ENCODE results near the gene ZNF829. TPM values are rescaled to one million over a fixed set of nuclear protein-coding genes. Genes with fewer than 3 reads are reported as not detected.

Gene ZNF829
- total RNA-seq, result 1 to 10 TPM; 2.5 to 5.4 (median 4.1) TPM

DNA sequence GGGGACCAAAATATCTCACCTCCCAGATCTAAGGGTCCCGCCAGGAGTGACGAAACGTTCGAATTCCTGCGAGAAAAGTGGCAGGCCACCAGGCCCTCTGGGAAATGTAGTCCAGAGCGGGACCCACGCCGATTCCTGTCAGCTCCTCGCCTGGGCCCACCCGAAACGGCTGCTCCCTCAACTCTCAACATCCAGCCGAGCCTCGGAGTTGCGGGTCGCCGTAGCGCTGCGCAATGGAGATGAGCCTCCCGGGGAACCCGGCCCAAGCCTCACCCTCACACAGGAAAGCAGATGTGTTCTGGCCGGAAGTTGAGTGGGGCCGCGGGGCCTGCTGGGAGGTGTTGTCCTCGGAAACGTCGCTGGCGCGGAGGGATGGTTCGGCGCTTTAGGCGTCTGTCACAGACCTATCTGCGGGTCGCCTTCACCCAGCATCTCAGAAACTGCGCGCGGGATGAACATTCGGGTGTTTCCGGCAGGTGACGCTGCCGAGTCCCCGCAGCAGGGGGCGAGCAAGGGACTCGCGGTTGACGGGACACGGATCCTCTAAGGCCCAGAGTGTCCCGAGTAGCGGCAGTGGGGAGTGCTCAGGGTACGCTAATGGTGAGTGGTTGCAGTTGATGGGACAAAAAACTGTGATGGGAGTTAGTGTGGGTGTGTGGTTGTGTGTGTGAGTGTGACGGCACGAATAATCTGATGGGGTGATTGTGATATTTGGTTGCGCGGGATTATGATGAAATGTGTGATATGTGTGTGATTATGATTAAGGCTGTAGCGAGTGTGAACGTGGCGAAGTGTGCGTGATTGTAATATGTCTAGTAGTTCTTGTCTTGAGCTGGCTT, at the start of gene ZNF829, which contains the start of gene ZNF568:
Gene ZNF829, minus strand, starts transcription at position 300 of the 839 bp plus-strand sequence. CDS start 1,124 bp downstream, outside the sequence.
Gene ZNF568, plus strand, starts transcription at position 341 of the 839 bp plus-strand sequence. CDS start 6,439 bp downstream, outside the sequence.
- intact Hi-C loops (cut with DNase I), result loop anchor here (5.0 to 10.0 kb wide), 2 partner anchors 64 to 141 kb away; partner anchors contain the start of genes ZNF345 and ZNF850
- H3K4me3 ChIP-seq, result peak within 1 kb of the TSS; percentile 78 to 89 (median 86)
- peaks cover 12 to 21% (median 18%) of the 10 kb centered on the region in 4 donors for H3K4me1 ChIP-seq
- no peak for TF ChIP-seq POLR2A (IDR thresholded peaks at IDR 0.05; ENCODE audit: low read depth)
- TF ChIP-seq POLR2AphosphoS5 (IDR thresholded peaks at IDR 0.05), result peak; percentile 75 to 88
- TF ChIP-seq, protein P1, sequence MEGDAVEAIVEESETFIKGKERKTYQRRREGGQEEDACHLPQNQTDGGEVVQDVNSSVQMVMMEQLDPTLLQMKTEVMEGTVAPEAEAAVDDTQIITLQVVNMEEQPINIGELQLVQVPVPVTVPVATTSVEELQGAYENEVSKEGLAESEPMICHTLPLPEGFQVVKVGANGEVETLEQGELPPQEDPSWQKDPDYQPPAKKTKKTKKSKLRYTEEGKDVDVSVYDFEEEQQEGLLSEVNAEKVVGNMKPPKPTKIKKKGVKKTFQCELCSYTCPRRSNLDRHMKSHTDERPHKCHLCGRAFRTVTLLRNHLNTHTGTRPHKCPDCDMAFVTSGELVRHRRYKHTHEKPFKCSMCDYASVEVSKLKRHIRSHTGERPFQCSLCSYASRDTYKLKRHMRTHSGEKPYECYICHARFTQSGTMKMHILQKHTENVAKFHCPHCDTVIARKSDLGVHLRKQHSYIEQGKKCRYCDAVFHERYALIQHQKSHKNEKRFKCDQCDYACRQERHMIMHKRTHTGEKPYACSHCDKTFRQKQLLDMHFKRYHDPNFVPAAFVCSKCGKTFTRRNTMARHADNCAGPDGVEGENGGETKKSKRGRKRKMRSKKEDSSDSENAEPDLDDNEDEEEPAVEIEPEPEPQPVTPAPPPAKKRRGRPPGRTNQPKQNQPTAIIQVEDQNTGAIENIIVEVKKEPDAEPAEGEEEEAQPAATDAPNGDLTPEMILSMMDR (IDR thresholded peaks at IDR 0.05), result peak; percentile 57 to 68 (median 61)
- no peak for TF ChIP-seq EP300 (IDR thresholded peaks at IDR 0.05)
- under 1% methylated on average over 28 of the region's 57 CpGs for WGBS
- H3K27ac ChIP-seq (replicated peaks in 1 of 4), result peak within 1 kb of the TSS; percentile 91 to 97 (median 96)
- DNase-seq (ENCODE audit: extremely low spot score), result peak; percentile 98
- H3K36me3 ChIP-seq, result peaks cover 14 to 57% (median 37%) of the 10 kb centered on the region in 4 donors
- no peaks in the 10 kb centered on the region for H3K27me3 ChIP-seq
- peaks cover 0 to 6% (median 3%) of the 10 kb centered on the region in 4 donors for H3K9me3 ChIP-seq

DNA sequence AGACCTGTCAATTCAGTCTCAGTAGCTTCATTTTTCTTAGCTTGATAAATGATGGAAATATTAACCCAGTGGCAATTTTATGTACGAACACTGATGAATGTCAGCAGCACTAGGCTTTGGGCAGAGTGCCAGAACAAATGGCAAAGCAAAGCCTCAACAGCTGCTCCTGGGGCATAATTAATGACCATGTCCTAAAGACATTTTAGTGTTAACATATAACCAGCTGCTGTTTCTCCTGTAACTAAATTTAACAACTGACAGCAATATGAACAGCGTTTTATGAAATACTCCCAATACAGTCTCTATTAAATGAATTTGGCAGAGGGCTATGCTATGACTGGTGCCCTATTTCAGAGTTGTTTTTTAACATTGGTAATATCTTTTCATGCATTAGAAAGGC, 47.2 kb upstream of the ZNF829 start:
- WGBS, result 12% methylated on average over 2 of the region's 2 CpGs
- TF ChIP-seq POLR2AphosphoS5 (IDR thresholded peaks at IDR 0.05), result no peak
- TF ChIP-seq, protein P1 (IDR thresholded peaks at IDR 0.05), result no peak
- TF ChIP-seq POLR2A (IDR thresholded peaks at IDR 0.05; ENCODE audit: low read depth), result no peak

DNA sequence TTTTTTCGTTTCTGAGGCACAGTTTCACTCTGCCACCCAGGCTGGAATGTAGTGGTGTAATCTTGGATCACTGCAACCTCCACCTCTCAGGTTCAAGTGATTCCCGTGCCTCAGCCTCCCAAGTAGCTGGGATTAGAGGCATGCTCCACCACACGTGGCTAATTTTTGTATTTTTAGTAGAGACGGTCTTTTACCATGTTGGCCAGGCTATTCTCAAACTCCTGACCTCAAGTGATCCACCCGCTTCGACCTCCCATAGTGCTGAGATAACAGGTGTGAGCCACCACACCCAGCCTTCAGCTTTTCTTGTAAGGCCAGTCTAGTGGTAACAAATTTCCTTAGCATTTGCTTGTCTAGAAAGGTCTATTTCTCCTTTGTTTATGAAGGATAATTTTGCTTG, 46.3 kb upstream of the ZNF829 start:
- Histone ChIP-seq H3K9me3 (peaks cover 0 to 40% (median 9%) of the 10 kb centered on the region in 4 donors), H3K27me3 (no peaks in the 10 kb centered on the region), H3K4me1 (peaks cover 0 to 9% (median 0%) of the 10 kb centered on the region in 4 donors), H3K27ac (replicated peaks in 1 of 4) (no peak overlapping the region), H3K4me3 (no peak overlapping the region), H3K36me3 (peaks cover 0 to 5% (median 2%) of the 10 kb centered on the region in 4 donors)
- WGBS, result 92% methylated on average over 6 of the region's 6 CpGs
- intact Hi-C loops (cut with DNase I), result no loop called here
- DNase-seq (ENCODE audit: extremely low spot score), result no peak
- TF ChIP-seq, protein P1 (IDR thresholded peaks at IDR 0.05), result no peak
- no peak for TF ChIP-seq POLR2A (IDR thresholded peaks at IDR 0.05; ENCODE audit: low read depth)
- no peak for TF ChIP-seq POLR2AphosphoS5 (IDR thresholded peaks at IDR 0.05)
- TF ChIP-seq EP300 (IDR thresholded peaks at IDR 0.05), result no peak

More for the DNA sequence above, 47.2 kb upstream of the ZNF829 start:
- Histone ChIP-seq H3K4me1 (peaks cover 0 to 9% (median 0%) of the 10 kb centered on the region in 4 donors), H3K27ac (replicated peaks in 1 of 4) (no peak overlapping the region), H3K27me3 (no peaks in the 10 kb centered on the region), H3K4me3 (no peak overlapping the region), H3K36me3 (peaks cover 0 to 5% (median 2%) of the 10 kb centered on the region in 4 donors), H3K9me3 (peaks cover 0 to 34% (median 9%) of the 10 kb centered on the region in 4 donors)
- intact Hi-C loops (cut with DNase I), result no loop called here
- DNase-seq (ENCODE audit: extremely low spot score), result no peak

DNA sequence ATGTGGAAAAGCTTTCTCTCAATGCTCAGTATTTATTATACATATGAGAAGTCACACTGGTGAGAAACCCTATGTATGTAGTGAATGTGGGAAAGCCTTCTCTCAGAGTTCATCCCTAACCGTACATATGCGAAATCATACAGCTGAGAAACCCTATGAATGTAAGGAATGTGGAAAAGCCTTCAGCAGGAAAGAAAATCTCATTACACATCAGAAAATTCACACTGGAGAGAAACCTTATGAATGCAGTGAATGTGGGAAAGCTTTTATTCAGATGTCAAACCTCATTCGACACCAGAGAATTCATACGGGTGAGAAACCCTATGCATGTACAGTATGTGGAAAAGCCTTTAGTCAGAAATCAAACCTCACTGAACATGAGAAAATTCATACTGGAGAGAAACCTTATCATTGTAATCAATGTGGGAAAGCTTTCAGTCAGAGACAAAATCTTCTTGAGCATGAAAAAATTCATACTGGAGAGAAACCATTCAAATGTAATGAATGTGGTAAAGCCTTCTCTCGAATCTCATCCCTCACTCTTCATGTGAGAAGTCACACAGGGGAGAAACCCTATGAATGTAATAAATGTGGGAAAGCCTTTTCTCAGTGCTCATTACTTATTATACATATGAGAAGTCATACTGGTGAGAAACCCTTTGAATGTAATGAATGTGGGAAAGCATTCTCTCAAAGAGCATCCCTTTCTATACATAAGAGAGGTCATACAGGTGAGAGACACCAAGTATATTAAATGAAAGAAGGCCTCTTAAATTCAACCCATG, 34.4 kb upstream of the ZNF829 start:
- peaks cover 0 to 84% (median 59%) of the 10 kb centered on the region in 4 donors for H3K9me3 ChIP-seq
- WGBS, result 95% methylated on average over 5 of the region's 5 CpGs
- no peaks in the 10 kb centered on the region for H3K4me1 ChIP-seq
- intact Hi-C loops (cut with DNase I), result no loop called here
- H3K4me3 ChIP-seq, result no peak overlapping the region
- no peaks in the 10 kb centered on the region for H3K27me3 ChIP-seq
- TF ChIP-seq EP300 (IDR thresholded peaks at IDR 0.05), result no peak
- no peak for TF ChIP-seq POLR2A (IDR thresholded peaks at IDR 0.05; ENCODE audit: low read depth)
- no peak for TF ChIP-seq POLR2AphosphoS5 (IDR thresholded peaks at IDR 0.05)
- TF ChIP-seq, protein P1 (IDR thresholded peaks at IDR 0.05), result no peak
- H3K27ac ChIP-seq (replicated peaks in 1 of 4), result no peak overlapping the region
- peaks cover 36 to 74% (median 49%) of the 10 kb centered on the region in 4 donors for H3K36me3 ChIP-seq
- DNase-seq (ENCODE audit: extremely low spot score), result no peak
